Neural progenitor cell (in vitro differentiated cells): ENCODE data around the gene PIGL. TPM values are rescaled to one million over a fixed set of nuclear protein-coding genes. Genes with fewer than 3 reads are reported as not detected.

Experiments used
- DNase-seq: peaks from one replicate; pipeline ENCODE4 v3.0.0-alpha.2; 2016; ENCODE audit warnings: low spot score
- H2AFZ ChIP-seq: fragments of 200-600 bp; sonication (generic); replicated peaks from 2 replicates; pipeline ENCODE4 v1.6.1; 2016; ENCODE audit warnings: antibody characterized with exemption
- H3F3A ChIP-seq: fragments of 200-600 bp; sonication (generic); 2 replicates; pipeline ENCODE4 v1.6.1; 2016; ENCODE audit warnings: antibody characterized with exemption, low read depth
- H3K27ac ChIP-seq: fragments of 200-600 bp; sonication (generic); 2 replicates; pipeline ENCODE4 v1.5.1; 2016; ENCODE audit warnings: mild to moderate bottlenecking
- H3K27me3 ChIP-seq: fragments of 200-600 bp; sonication (generic); 2 replicates; pipeline ENCODE4 v1.6.1; 2016; ENCODE audit warnings: mild to moderate bottlenecking, moderate library complexity
- H3K36me3 ChIP-seq: fragments of 200-600 bp; sonication (generic); 2 replicates; pipeline ENCODE4 v1.5.1; 2016
- H3K4me1 ChIP-seq: fragments of 200-600 bp; sonication (generic); 2 replicates; pipeline ENCODE4 v1.6.1; 2016; ENCODE audit warnings: mixed run types
- H3K4me2 ChIP-seq: fragments of 200-600 bp; sonication (generic); 2 replicates; pipeline ENCODE4 v1.6.1; 2016
- H3K4me3 ChIP-seq: fragments of 200-600 bp; sonication (generic); 2 replicates; pipeline ENCODE4 v1.5.1; 2016
- H3K79me2 ChIP-seq: fragments of 200-600 bp; sonication (generic); 2 replicates; pipeline ENCODE4 v1.6.1; 2016; ENCODE audit warnings: low read depth
- H3K9ac ChIP-seq: fragments of 200-600 bp; sonication (generic); 2 replicates; pipeline ENCODE4 v1.6.1; 2016
- H3K9me3 ChIP-seq: fragments of 200-600 bp; sonication (generic); 2 replicates; pipeline ENCODE4 v1.5.1; 2016; ENCODE audit warnings: low read depth
- H4K20me1 ChIP-seq: fragments of 200-600 bp; sonication (generic); 2 replicates; pipeline ENCODE4 v1.6.1; 2016; ENCODE audit warnings: low read depth
- H3K27ac Mint-ChIP-seq: 3 replicates; pipeline ENCODE4 v1.8.0; 2021; ENCODE audit warnings: mixed read lengths
- H3K27me3 Mint-ChIP-seq: 2 replicates; pipeline ENCODE4 v1.8.0; 2022; ENCODE audit warnings: low read depth, mild to moderate bottlenecking, inconsistent platforms, moderate library complexity, mixed read lengths; ENCODE audit not compliant: insufficient read depth
- H3K36me3 Mint-ChIP-seq: 3 replicates; pipeline ENCODE4 v1.8.0; 2021; ENCODE audit warnings: mixed read lengths
- H3K4me1 Mint-ChIP-seq: 3 replicates; pipeline ENCODE4 v1.8.0; 2021; ENCODE audit warnings: mixed read lengths
- H3K4me3 Mint-ChIP-seq: 3 replicates; pipeline ENCODE4 v1.8.0; 2021; ENCODE audit warnings: mild to moderate bottlenecking, moderate library complexity, mixed read lengths
- H3K9me3 Mint-ChIP-seq: 3 replicates; pipeline ENCODE4 v1.8.0; 2020; ENCODE audit warnings: mixed read lengths
- EZH2 ChIP-seq: fragments of 200-600 bp; sonication (generic); IDR thresholded peaks from 2 replicates; pipeline ENCODE4 v1.6.1; 2017; ENCODE audit warnings: antibody characterized with exemption, mild to moderate bottlenecking, moderate library complexity
- EZH2phosphoT487 ChIP-seq: fragments of 200-600 bp; sonication (generic); IDR thresholded peaks from 2 replicates; pipeline ENCODE4 v1.6.1; 2017; ENCODE audit warnings: antibody characterized with exemption
- total RNA-seq: library from RNA; depleted of rRNA; stranded (reverse); fragments of >200 nt; gene quantifications from 2 replicates; pipeline ENCODE4 v1.2.3, GENCODE V29; 2015; ENCODE audit warnings: low replicate concordance
- TF ChIP-seq, protein P1 (sequence below): fragments of 200-600 bp; sonication (generic); IDR thresholded peaks from 2 replicates; pipeline ENCODE4 v1.5.1; 2017; ENCODE audit warnings: antibody characterized with exemption, mild to moderate bottlenecking

The PIGL gene
- total RNA-seq, 1 donor from 2014 or later = 57.0 TPM

DNA sequence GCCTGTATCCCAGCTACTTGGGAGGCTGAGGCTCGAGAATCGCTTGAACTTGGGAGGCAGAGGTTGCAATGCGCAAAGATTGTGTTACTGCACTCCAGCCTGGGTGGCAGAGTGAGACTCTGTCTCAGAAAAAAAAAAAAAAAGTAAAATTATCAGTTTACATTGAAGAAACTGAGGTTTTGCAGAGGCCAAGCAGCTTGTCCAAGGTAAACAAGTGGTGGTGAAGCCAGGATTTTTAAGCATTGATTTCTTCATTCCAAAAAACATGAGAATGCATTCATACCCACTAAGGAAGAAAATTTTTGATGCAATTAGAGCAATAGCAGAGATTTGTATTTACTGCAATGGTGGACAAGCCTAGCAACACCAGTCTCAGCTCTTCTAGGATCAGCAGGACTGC lies 83.5 kb downstream of the PIGL start:
- H3K27me3 ChIP-seq = no peaks in the 10 kb centered on the region
- H3K9ac ChIP-seq = no peak overlapping the region
- H3K4me1 ChIP-seq = peaks cover 9% of the 10 kb centered on the region
- no peaks in the 10 kb centered on the region for H3K27me3 Mint-ChIP-seq
- no peaks in the 10 kb centered on the region for H4K20me1 ChIP-seq
- no peak overlapping the region for H3K4me3 ChIP-seq
- H3K79me2 ChIP-seq = no peaks in the 10 kb centered on the region
- DNase-seq = no peak
- no peak overlapping the region for H3K27ac ChIP-seq
- H3K4me1 Mint-ChIP-seq = peaks cover 16% of the 10 kb centered on the region
- no peaks in the 10 kb centered on the region for H3K9me3 Mint-ChIP-seq
- H2AFZ ChIP-seq = no peak overlapping the region
- peaks cover 6% of the 10 kb centered on the region for H3K36me3 Mint-ChIP-seq
- TF ChIP-seq, protein P1, sequence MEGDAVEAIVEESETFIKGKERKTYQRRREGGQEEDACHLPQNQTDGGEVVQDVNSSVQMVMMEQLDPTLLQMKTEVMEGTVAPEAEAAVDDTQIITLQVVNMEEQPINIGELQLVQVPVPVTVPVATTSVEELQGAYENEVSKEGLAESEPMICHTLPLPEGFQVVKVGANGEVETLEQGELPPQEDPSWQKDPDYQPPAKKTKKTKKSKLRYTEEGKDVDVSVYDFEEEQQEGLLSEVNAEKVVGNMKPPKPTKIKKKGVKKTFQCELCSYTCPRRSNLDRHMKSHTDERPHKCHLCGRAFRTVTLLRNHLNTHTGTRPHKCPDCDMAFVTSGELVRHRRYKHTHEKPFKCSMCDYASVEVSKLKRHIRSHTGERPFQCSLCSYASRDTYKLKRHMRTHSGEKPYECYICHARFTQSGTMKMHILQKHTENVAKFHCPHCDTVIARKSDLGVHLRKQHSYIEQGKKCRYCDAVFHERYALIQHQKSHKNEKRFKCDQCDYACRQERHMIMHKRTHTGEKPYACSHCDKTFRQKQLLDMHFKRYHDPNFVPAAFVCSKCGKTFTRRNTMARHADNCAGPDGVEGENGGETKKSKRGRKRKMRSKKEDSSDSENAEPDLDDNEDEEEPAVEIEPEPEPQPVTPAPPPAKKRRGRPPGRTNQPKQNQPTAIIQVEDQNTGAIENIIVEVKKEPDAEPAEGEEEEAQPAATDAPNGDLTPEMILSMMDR = no peak
- TF ChIP-seq EZH2phosphoT487 (no peak), EZH2 (no peak)
- peaks cover 9% of the 10 kb centered on the region for H3F3A ChIP-seq
- no peaks in the 10 kb centered on the region for H3K36me3 ChIP-seq
- H3K9me3 ChIP-seq = no peaks in the 10 kb centered on the region
- H3K27ac Mint-ChIP-seq = no peak overlapping the region
- no peak overlapping the region for H3K4me3 Mint-ChIP-seq
- no peak overlapping the region for H3K4me2 ChIP-seq

DNA sequence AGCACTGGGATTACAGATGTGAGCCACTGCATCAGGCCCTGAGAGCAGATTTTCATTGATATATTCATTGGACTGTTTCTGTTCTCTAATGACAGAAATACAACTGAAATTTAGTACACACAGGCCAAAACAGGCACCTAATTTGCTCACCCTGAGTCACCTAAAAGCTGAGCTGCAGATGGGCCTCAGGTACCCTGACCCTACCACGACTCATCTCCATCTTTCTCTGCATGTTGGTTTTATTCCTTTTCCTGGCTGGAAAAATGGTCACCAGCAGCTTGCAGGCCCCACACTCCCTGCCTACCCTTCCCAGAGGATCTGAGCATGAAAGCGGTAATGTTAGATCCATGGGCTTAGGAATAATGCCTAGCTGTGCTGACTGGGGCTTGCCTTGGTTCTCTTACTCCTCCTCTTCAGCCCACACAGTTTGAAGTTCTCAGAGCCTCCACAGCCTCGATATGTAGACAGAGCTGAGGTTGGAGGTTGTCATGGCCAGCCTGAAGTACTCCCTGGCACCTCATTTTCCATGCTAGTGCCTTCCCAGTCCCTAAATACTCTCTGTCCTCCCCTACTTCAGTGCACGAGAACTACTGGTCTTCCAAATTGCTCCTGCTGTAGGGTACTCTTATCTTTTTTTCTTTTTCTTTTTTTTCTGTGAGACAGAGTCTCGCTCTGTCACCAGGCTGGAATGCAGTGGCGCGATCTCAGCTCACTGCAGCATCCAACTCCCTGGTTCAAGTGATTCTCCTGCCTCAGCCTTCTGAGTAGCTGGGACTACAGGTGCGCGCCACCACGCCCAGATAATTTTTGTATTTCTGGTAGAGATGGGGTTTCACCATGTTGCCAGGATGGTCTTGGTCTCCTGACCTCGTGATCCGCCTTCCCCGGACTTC lies 85.2 kb downstream of the PIGL start:
- Mint-ChIP-seq H3K27me3 (no peaks in the 10 kb centered on the region), H3K27ac (no peak overlapping the region), H3K36me3 (peaks cover 3% of the 10 kb centered on the region), H3K4me1 (peaks cover 12% of the 10 kb centered on the region), H3K9me3 (no peaks in the 10 kb centered on the region), H3K4me3 (no peak overlapping the region)
- Histone ChIP-seq H3K36me3 (no peaks in the 10 kb centered on the region), H3K27ac (no peak overlapping the region), H3K4me2 (no peak overlapping the region), H3K9me3 (no peaks in the 10 kb centered on the region), H2AFZ (no peak overlapping the region), H3F3A (peaks cover 5% of the 10 kb centered on the region), H3K4me3 (no peak overlapping the region), H3K9ac (no peak overlapping the region), H3K79me2 (no peaks in the 10 kb centered on the region), H4K20me1 (no peaks in the 10 kb centered on the region), H3K27me3 (no peaks in the 10 kb centered on the region), H3K4me1 (peaks cover 9% of the 10 kb centered on the region)
- no peak for TF ChIP-seq EZH2phosphoT487
- no peak for TF ChIP-seq EZH2
- TF ChIP-seq, protein P1 = no peak
- DNase-seq = no peak

DNA sequence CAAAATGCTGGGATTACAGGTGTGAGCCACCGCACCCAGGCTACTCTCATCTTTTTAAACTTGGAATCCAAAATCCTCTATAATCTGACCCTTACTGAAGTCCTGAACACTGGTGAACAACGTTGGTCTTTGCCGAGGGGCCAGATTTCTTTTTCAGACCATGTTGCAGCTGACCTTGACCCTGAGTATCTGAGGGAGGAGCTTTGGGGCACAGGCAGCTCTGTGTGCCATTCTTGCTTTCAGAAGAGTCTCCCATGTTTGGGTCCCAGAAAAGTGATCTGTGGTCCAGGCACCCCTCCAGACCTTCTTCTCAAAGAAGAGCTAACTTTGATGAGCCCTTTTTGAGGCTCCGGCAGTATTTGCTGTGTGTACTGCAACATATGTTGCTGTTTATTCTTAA lies 85.8 kb downstream of the PIGL start:
- Histone ChIP-seq H3F3A (no peaks in the 10 kb centered on the region), H3K4me3 (no peak overlapping the region), H3K79me2 (no peaks in the 10 kb centered on the region), H3K36me3 (no peaks in the 10 kb centered on the region), H3K4me1 (peaks cover 4% of the 10 kb centered on the region), H3K9ac (no peak overlapping the region), H4K20me1 (no peaks in the 10 kb centered on the region), H3K4me2 (no peak overlapping the region), H2AFZ (no peak overlapping the region), H3K27ac (no peak overlapping the region), H3K27me3 (no peaks in the 10 kb centered on the region), H3K9me3 (no peaks in the 10 kb centered on the region)
- Mint-ChIP-seq H3K27ac (no peak overlapping the region), H3K4me3 (no peak overlapping the region), H3K4me1 (peaks cover 5% of the 10 kb centered on the region), H3K36me3 (peaks cover 3% of the 10 kb centered on the region), H3K27me3 (no peaks in the 10 kb centered on the region), H3K9me3 (no peaks in the 10 kb centered on the region)
- no peak for DNase-seq
- TF ChIP-seq, protein P1 = no peak
- TF ChIP-seq EZH2phosphoT487 = no peak
- no peak for TF ChIP-seq EZH2
